Measurements from ENCODE around the gene ARHGAP26.

The ARHGAP26 gene

GRCh38 chr5:143052967-143053682, 282.9 kb downstream of the ARHGAP26 start:
- no peak for DNase-seq

DNA sequence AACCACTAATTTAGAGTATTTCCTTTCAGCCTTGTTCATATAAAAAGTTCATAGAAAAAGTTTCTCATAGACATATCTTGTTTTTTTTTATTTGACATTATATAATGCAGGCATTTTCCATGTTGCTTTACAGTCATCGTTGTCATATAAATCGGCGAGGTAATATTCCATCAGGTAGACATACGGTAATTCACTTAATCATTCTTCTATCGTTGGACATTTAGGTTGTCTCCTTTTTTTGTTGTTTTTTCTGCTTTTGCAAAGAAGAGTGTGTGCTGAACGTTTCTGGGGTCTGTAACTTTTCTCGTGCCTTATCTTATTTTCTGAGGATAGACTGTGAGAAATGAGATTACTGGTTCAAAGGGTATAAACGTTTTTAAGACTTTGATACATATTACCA, 283.6 kb downstream of the ARHGAP26 start:
- intact Hi-C loops (cut with DNase I) = no loop called here

More at GRCh38 chr5:143052967-143053682, 282.9 kb downstream of the ARHGAP26 start:
- intact Hi-C loops (cut with DNase I) = no loop called here

DNA sequence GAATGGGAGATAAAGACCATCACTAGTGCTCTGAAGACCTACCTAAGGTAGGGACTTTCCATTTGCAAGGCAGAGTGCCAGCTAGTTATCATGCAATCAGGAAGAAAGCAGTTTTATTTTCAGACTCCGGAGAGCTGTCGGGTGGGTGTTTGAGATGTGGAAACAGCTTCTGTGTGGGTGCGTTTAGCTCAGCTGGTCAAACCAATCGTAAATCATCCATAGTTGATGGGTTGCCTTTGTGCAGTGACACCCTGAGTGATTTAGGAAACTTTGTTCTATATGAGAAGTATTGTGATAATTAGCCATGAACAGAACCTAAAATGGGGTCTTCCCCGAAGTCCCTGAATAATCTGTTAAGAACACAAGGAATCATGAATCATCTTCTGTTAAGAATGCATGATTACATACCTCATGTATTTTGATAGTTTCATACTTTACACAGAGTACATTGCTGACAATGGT, 284.3 kb downstream of the ARHGAP26 start:
- intact Hi-C loops (cut with DNase I) = no loop called here
- DNase-seq = peak in 21 of 42 donors; percentile 13 to 69 (median 36)

More for the DNA sequence above, 283.6 kb downstream of the ARHGAP26 start:
- no peak for DNase-seq

DNA sequence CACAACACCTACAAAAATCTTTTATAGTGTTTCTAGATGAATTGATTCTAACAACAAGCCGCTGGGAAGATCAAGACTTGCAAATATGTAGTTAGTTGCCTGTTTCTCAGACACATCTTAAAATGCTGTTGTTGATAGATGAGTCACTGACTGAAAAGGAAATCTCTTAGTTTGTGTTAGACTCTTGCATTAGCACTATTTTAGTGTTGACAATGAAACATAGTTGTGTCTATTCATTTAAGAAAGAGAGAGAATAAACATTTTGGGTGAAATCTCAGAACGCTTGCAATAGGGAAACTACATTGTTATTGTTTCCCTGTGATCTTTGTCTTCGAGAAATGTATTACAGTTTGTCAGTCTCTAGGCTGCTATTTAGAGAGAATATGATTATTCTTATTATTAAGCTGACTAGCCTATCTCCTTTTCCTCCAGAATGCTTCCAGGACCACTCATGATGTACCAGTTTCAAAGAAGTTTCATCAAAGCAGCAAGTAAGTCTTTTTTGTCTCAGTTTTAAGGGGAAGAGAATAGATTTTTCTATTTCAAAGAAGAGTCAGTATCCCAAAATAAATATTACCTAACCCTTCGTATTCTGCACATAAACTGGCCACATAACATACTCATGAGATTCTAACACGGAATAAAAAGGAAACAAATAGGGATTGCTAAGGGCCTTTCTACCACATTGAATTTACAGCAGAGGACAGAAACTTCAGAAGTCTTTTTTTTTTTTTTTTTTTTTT, 285.6 kb downstream of the ARHGAP26 start:
- no peak for DNase-seq
- intact Hi-C loops (cut with DNase I) = loop anchor here (2.0 kb wide), 1 partner anchor 49 kb away; no protein-coding TSS in a partner anchor

DNA sequence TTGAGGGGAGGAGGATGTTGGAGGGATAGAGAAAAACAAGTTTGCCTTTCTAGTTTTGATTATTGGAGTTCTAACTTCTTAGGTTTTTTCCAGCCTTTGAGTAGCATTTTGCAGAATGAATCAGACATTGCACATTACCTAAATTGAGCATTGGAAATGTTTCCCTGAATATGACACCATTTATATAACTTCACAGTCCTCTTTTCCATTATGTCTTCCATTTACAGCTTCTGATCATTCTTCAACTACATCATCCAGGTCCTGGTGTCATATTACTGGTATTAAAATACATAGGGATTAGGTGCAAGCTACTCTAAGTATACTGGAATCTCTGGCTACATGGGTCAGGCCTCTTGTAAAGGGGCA, 286.1 kb downstream of the ARHGAP26 start:
- no peak for DNase-seq
- intact Hi-C loops (cut with DNase I) = loop anchor here (2.0 kb wide), 1 partner anchor 50 kb away; no protein-coding TSS in a partner anchor

DNA sequence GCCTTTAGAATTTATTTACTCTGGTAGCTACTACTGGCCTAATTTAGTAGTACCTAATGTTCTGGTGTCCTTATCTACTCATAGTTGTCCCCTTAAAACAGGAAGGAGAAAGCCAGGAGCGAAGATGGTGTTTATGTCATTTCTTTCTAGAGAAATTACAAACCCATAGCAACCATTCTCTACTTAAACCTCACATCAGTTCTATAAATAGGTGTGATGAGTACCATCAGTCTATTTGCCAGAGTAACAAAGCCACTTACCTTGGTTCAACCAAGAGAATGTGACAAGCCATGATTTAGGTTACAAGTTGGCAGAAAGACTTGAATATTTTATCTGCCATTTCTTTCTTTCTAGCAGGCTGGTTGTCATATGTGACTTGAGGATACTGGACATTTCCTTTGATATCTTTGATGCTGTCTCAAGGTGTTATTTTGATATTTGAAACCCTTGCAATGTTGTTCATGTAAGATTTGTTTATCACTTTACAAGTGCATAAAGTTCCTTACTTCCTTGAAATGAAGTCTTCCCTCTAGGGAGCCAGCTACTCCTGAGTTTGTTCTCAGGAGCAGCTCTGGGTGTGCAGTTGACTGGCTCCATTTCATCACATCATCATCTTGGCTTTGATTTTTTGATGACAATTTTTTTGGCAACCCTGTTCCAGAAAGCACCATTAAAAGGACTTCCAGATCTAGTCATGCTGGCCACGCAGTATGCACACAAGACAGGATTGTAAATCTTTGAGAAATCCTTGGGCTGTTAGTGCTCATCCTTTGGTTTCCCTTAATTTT, 286.8 kb downstream of the ARHGAP26 start:
- no peak for DNase-seq
- intact Hi-C loops (cut with DNase I) = loop anchor here (2.0 kb wide), 1 partner anchor 50 kb away; no protein-coding TSS in a partner anchor

DNA sequence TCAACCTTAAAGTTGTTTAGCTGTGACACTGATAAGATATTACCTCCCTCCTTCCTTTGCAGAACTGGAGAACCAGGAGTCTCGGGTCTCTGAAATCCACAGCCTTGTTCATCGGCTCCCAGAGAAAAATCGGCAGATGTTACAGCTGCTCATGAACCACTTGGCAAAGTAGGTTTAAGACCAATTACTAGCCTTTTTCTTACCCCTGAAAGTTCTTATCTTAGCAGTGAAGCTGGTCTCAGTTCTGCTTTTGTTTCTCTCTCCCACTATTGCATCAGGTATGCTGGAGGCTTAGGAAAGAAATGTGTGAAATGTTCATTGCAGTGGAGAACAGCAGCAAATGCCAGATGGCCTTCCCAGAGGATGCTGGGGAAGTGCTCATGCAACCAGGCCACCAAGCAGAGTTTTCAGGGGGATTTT, 287.4 kb downstream of the ARHGAP26 start:
- no peak for DNase-seq
- intact Hi-C loops (cut with DNase I) = loop anchor here (2.0 kb wide), 1 partner anchor 51 kb away; no protein-coding TSS in a partner anchor

DNA sequence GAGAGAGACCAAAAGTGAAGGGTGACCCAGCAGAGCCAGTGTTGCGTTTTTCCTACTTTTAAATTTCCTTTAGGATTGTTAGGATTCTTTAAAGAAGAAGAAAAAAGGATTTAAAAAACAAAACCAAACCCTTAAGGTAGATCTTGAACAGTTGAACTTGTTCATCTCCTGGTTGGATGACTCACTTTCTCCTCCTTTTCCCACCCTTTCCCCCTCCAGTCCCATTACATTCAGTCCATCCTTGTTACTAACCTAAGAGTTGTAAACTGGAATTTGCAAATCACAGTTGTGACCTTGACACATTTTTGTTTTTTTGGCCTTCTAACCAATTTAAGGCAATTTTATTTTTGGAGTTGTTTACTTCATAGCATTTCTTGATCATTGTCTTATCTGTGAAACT, 289.2 kb downstream of the ARHGAP26 start:
- intact Hi-C loops (cut with DNase I) = no loop called here
- DNase-seq = no peak

GRCh38 chr5:143059976-143060765, 290.0 kb downstream of the ARHGAP26 start:
- no peak for DNase-seq
- intact Hi-C loops (cut with DNase I) = no loop called here

GRCh38 chr5:143061161-143061945, 291.2 kb downstream of the ARHGAP26 start:
- DNase-seq = no peak
- intact Hi-C loops (cut with DNase I) = no loop called here

DNA sequence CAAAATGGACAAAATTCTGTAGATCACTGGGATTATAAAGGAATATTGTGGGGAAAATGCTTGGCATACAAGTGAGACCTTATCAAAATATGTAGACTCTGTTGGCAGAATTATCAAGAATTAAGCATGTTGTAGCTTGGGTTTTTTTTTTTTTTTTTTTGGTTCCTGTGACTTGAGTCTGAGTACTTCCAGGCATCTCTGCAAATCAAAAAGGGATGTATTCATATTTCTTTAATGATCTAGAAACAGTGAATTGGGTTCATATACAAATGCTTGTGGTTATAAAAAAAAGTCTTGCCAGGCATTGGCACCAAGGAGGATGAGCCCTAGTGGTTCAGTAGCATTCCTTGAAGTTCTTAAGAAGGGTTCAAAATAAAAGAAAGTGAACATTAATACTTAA, 292.2 kb downstream of the ARHGAP26 start:
- no peak for DNase-seq
- intact Hi-C loops (cut with DNase I) = no loop called here

DNA sequence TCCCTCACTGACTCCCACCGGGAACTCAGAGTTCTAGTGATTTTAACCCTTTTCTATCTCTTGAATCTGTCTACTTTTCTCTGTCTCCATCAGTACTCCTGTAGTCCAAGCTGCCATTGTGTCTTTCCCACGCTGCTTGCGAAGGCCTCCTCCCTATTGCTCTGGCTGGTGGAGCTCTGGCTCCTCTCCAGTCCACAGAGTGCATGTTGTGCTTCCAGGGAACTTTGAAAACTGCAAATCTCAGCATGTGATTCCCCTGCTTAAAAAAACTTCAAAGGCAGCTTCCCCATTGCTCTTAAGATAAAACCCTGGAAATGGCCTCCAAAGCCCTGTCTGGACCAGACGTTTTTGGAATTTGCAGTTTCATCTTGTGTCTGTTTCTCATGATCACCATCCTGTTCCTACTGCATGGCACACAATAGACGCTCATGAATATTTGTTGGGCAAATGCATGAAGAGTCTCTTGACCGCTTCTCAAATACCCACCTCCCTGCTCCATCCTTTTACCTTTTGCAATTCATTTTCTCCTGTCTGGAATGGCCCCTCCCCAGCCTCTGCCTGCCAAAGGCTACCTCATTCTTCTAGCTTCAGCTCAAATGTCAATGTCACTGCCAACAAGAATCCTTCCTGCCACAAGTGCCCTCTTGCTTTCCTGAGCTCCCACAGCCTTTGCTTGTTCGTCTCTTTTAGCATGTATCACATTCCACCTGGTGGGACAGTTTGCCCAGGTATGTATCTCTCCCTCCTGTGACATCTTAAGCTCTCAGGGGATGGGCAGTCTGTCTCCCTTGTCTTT, 293.2 kb downstream of the ARHGAP26 start:
- intact Hi-C loops (cut with DNase I) = no loop called here

GRCh38 chr5:143064218-143064641, 294.1 kb downstream of the ARHGAP26 start:
- DNase-seq = no peak
- intact Hi-C loops (cut with DNase I) = no loop called here

More for the DNA sequence above, 293.2 kb downstream of the ARHGAP26 start:
- peak in 15 of 42 donors; percentile 19 to 57 (median 27) for DNase-seq

DNA sequence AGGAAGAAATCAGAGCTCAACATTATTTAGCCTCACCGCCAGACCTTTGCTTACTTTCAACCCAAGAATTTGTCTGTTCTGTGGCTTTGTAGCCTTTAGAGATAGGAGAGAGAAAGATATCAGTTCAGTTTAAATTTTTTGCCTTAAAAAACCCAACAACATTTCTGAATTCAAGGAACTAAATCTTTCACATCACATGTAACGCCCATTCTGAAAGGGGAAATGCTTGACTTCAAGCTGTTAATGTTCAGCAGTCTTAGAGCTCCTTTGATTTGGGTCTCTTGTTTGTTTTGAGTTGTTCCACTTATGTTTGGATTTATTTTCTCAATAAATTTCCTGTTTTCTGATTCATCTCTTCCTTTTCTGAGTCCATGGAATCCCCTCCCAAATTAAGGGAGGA, 294.5 kb downstream of the ARHGAP26 start:
- no peak for DNase-seq
- intact Hi-C loops (cut with DNase I) = no loop called here

DNA sequence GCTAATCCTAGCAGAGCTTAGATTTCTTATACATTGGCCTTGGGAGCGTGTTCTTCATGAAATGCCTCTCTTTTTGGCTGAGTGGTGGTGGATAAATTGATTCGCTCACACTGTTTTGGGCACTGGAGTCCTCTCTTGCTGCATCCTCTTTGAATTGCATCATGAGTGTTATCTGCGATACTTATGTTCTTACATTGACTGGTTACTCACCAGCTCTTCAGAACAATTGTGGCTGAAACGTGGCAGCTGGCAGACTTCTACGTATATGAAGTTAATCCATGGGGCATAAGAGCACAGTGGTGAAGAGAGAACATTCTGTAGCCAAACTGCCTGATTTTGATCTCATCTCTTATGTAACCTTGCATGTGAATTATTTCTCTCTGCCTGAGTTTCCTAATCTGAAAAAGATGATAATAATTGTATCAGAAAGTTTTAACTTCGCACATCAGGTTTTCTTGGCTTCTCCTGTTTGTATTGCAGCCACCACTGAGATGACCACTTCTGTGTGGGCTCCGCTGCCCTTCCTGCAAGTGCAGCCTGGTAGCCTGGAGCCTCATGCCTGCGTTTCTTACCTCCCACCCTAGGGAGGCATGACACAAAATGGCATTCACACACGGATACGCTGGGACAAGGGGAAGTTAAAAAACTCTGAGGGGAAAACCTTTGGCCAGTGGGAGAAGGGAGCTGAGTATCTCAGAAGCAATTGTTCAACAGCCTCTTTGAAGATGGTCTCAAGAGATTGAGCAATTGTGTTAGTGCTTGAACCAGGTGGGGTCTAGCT, 295.2 kb downstream of the ARHGAP26 start:
- intact Hi-C loops (cut with DNase I) = no loop called here
- peak in 6 of 42 donors; percentile 12 to 41 (median 28) for DNase-seq

DNA sequence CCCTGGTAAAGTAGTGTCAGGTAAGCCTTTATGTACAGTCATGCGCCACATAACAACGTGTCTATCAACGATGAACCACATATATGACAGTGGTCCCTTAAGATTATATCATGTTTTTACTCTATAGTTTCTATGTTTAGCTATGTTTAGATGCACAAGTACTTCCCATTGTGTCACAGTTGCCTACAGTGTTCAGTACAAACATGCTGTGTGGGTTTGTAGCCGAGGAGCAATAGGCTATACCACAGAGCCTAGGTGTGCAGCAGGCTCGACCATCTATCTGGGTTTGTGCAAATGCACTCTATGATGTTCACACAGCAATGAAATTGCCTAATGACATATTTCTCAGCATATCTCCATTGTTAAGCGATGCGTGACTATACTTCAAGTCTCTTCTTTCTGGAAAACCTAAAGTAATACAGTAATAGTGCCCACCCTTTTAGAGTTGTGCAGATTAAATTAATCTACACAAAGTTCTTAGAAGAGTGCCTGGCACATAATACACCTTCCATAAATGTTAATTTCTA, 295.9 kb downstream of the ARHGAP26 start:
- DNase-seq = no peak
- intact Hi-C loops (cut with DNase I) = no loop called here

All from head of caudate nucleus (tissue), 42 donors.